Stimulated activated naive CD8-positive, alpha-beta T cell treated with anti-CD3 and anti-CD28 coated beads, Interleukin-15, amount 100 ng/mL, for 72 hours (primary cell): ENCODE results near the gene SLC35F6.

Experiments
- ATAC-seq: fragments of 150-1000 bp; cut with Tn5 transposase; 2 replicates; pipeline ENCODE4 v1.10.0; 2021; ENCODE audit warnings: mild to moderate bottlenecking, moderate library complexity
- DNase-seq, 2 donors: peaks; one replicate each; pipeline ENCODE4 v3.0.0; 2021 to 2022
- H3K27ac Mint-ChIP-seq, 2 donors: one replicate each; pipeline ENCODE4 v1.8.0; 2022; ENCODE audit warnings: mild to moderate bottlenecking in 2 of 2, mixed read lengths in 2 of 2, moderate library complexity in 2 of 2
- H3K27me3 Mint-ChIP-seq: one replicate; pipeline ENCODE4 v1.8.0; 2022; ENCODE audit warnings: mixed read lengths
- H3K4me1 Mint-ChIP-seq: one replicate; pipeline ENCODE4 v1.8.0; 2022; ENCODE audit warnings: mild to moderate bottlenecking, mixed read lengths
- H3K4me3 Mint-ChIP-seq, 2 donors: one replicate each; pipeline ENCODE4 v1.8.0; 2022; ENCODE audit warnings: mild to moderate bottlenecking in 2 of 2, mixed read lengths in 2 of 2, moderate library complexity in 1 of 2
- H3K9me3 Mint-ChIP-seq, 2 donors: one replicate each; pipeline ENCODE4 v1.8.0; 2022; ENCODE audit warnings: mixed read lengths in 2 of 2

The SLC35F6 gene, protein sequence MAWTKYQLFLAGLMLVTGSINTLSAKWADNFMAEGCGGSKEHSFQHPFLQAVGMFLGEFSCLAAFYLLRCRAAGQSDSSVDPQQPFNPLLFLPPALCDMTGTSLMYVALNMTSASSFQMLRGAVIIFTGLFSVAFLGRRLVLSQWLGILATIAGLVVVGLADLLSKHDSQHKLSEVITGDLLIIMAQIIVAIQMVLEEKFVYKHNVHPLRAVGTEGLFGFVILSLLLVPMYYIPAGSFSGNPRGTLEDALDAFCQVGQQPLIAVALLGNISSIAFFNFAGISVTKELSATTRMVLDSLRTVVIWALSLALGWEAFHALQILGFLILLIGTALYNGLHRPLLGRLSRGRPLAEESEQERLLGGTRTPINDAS

DNA sequence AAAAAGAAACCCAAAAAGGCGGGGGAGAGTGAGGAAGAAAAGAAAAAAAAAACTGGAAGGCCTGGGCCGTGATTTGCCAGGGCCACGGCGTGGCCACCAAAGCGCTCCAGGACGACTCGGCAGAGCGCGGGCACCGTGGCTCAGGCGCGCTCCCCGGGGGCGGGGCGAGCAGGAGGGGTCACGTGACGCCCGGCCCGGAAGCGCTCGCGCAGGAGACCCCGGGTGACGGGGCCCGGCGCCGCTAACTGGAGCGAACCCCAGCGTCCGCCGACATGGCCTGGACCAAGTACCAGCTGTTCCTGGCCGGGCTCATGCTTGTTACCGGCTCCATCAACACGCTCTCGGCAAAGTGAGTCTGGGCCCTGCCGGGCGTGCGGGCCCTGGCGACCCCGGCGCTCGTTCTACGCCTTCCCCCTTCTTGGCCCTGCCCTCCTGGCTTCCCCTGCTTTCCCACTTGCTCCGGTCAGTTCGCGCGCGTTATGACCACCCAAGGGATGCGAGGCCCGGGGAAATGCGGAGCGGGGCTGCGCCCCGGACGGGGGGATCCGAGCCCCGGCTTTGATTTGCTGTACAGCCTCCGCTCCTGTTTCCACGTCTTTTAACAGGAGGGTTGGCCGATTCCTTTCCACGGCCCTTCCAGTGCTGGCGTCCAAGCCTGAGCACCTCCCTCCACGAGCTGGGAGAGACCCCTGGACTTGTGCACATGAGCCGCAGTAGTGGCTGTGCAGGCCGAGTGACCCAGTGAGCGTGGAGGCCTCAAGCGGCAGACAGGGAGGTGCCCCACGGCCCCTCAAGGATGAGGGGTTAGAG is at the start of gene SLC35F6:
SLC35F6 (plus strand) TSS at position 207 of the 810 bp plus-strand sequence; CDS start at position 273, 66 bp downstream.
- ATAC-seq, result peak; percentile 95
- peak within 1 kb of the TSS; percentile 80 to 97 for H3K27ac Mint-ChIP-seq
- H3K4me1 Mint-ChIP-seq, result peaks cover 39% of the 10 kb centered on the region
- no peaks in the 10 kb centered on the region for H3K9me3 Mint-ChIP-seq
- no peaks in the 10 kb centered on the region for H3K27me3 Mint-ChIP-seq
- peak within 1 kb of the TSS; percentile 86 to 95 for H3K4me3 Mint-ChIP-seq
- peak; percentile 82 to 85 for DNase-seq

DNA sequence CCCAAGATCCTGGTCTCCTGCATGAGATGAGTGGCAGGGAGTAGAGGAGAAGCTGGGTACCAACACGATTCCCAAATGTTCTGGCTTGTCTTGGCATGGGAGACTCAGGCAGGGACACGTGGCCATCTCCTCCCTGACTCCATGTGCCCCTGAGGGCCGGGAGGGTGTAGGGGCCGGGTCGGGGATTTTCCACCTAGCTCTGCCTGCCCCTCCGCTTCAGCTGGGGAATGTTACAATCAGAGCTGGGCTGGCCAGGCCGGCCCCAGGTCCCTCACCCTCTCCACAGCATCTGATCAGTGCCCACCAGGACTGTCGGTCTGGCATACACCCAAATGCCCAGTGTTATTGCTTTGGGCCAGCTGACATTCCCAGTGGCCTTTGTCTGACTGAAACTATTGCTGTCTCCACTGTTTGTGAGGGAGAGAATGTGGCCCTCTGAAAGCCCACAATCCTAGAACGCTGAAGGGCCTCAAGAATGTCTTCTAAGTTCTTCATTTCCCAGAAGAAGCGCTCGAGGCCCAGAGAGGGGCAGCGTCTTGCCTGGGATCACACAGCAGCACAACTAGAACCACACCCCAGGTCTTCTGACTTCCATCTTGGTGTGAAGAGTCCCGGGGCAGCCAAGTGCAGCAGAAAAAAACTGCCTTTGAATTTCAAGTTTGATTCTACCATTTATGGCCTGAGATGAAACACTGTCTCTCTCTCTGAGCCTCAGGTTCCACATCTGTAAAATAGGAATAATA is 48.4 kb upstream of the SLC35F6 start:
- Mint-ChIP-seq H3K27ac (no peak overlapping the region), H3K4me3 (no peak overlapping the region), H3K4me1 (no peaks in the 10 kb centered on the region), H3K9me3 (no peaks in the 10 kb centered on the region), H3K27me3 (no peaks in the 10 kb centered on the region)
- ATAC-seq, result no peak
- DNase-seq, result no peak

DNA sequence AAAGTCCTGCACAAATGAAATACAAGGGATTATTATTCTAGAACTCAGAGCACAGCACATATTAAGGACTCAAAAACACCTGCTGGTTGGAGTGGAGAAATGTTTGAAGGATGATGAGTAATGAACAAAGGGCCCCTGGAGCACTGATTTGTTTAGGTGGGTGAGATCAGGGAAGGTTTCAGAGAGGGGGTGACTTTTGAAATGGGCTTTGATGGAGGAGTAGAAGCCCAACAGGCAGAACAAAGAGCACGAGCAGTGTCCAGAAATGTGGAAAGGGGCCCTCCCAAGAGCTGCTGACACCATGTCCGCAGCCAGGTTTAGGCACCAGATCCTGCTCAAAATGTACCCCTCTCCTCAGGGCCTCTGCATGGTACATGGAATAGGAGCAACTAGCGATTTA is 47.7 kb upstream of the SLC35F6 start:
- Mint-ChIP-seq H3K27me3 (no peaks in the 10 kb centered on the region), H3K4me1 (no peaks in the 10 kb centered on the region), H3K4me3 (no peak overlapping the region), H3K9me3 (no peaks in the 10 kb centered on the region), H3K27ac (no peak overlapping the region)
- ATAC-seq, result no peak
- DNase-seq, result no peak

GRCh38 chr2:26716769-26717168 is 47.3 kb upstream of the SLC35F6 start:
- Mint-ChIP-seq H3K9me3 (no peaks in the 10 kb centered on the region), H3K27me3 (no peaks in the 10 kb centered on the region), H3K27ac (no peak overlapping the region), H3K4me3 (no peak overlapping the region), H3K4me1 (no peaks in the 10 kb centered on the region)
- ATAC-seq (no peak), DNase-seq (no peak)

DNA sequence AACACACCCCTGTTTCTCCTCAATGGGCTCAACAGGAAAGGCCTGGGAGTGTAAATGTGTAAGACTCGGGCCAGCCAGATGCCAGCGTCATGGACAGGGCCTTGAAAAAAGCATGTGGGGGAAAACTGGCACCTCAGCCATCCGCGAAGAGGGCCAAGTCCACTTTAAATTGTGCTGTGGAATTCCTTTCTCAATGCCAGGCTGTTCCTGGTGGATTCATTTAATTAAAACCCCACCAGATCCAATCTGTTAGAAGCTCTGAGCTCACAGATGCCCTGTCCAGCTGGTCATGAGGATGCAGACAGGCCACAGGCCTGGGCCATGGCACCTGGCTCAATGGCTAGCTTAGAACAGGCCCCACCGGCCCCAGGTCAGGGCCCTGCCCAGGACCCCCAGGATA is 46.7 kb upstream of the SLC35F6 start:
- Mint-ChIP-seq H3K4me1 (no peaks in the 10 kb centered on the region), H3K27ac (no peak overlapping the region), H3K9me3 (no peaks in the 10 kb centered on the region), H3K4me3 (no peak overlapping the region), H3K27me3 (no peaks in the 10 kb centered on the region)
- ATAC-seq, result no peak
- no peak for DNase-seq

DNA sequence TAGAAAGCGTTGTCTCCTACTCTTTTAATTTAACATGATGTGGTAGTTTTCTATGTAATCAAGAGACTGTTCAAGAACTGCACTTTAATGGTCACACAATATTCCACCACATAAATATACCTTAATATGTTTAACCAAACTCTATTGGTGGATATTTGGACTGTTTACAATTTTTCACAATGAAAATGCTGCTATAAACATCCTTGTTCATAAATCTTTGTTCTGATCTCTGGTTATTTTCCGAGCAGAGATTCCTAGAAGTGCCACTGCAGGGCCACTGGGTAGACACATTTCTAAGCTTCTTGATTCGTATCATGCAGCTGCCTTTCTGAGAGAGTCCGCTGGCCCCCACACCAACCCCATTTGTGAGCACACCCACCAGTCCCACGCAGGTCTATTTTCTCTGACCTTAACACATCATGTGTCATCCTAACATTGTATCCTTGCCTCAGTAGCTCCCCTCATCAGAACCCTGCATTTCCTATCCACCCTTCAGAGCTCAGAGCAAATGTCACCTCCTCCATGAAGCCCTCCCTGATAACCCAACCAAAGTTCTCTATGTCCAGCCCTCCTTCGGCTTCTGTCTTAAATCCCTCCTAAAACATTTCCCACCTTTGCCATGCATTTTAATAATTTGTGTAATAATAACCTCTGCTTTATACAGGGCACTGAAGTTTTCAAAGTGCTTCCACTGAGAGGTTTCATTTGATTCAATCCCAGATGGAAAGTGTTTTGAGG is 45.0 kb upstream of the SLC35F6 start:
- Mint-ChIP-seq H3K9me3 (no peaks in the 10 kb centered on the region), H3K4me1 (no peaks in the 10 kb centered on the region), H3K27ac (no peak overlapping the region), H3K27me3 (no peaks in the 10 kb centered on the region), H3K4me3 (no peak overlapping the region)
- no peak for ATAC-seq
- no peak for DNase-seq

DNA sequence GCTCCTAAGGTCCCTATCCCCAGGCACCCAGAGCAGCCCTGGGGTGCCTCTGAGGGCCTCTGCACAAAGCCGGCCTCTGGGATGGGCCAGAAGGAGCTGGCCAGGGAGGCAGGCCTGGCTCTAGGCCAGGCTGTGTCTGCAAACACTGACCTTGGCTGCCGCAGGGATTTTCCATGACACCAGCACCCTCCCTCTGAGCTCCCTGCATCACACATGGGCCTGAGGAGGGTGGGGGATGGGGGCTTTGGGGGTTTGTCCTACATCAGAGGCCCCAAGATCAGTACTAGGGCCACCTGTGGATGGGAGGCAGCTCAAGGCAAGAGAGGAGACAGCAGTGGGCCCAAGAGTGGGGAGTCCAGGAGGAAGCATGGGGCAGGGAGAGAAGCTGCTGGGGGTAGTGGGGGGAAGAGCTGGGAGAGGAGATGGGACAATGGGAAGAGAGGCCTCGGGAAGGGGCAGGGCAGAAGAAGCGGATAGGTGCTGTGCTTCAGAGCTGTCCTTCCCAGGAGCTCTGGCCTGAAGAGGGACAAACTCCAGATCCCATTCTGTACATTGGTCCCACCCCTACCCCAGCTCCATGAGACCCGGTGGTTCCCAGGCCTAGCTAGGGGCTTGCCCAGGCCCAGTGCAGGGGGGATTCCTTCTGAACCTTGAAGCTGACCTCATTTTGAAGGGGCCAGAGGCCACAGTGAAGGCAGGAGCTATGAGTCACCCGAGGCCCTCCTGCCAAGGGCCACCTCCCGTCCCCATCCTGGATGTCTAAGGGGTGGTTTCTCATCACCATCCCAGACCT is 43.6 kb upstream of the SLC35F6 start:
- H3K4me1 Mint-ChIP-seq, result no peaks in the 10 kb centered on the region

GRCh38 chr2:26721115-26722032 is 42.7 kb upstream of the SLC35F6 start:
- H3K4me1 Mint-ChIP-seq, result no peaks in the 10 kb centered on the region
- no peak for ATAC-seq

More for the DNA sequence above, 43.6 kb upstream of the SLC35F6 start:
- H3K27ac Mint-ChIP-seq, result peak overlapping the region in 1 of 2 donors; percentile 32
- no peak for DNase-seq
- no peaks in the 10 kb centered on the region for H3K27me3 Mint-ChIP-seq
- ATAC-seq, result no peak
- H3K9me3 Mint-ChIP-seq, result no peaks in the 10 kb centered on the region
- no peak overlapping the region for H3K4me3 Mint-ChIP-seq

DNA sequence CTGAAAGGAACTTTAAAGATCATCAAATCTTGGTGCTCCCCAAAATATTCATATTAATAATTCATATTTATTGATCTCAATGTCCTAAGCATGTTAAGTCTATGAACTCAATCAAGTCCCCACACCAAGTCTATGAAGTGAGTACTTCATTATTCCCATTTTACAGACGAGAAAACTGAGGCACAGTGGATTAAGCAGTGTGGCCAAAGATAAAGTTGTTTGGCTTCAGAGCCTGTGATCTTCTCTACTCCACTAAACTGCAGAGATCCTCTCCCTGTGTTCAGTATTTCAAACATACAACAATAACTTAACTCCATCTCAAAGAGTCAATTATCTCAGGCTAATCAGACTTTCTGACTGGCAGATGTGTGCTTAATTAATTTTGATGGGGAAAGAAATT is 41.8 kb upstream of the SLC35F6 start:
- no peak for DNase-seq
- no peaks in the 10 kb centered on the region for H3K4me1 Mint-ChIP-seq
- ATAC-seq, result no peak
- peaks cover 4% of the 10 kb centered on the region for H3K27me3 Mint-ChIP-seq
- H3K4me3 Mint-ChIP-seq, result no peak overlapping the region
- no peaks in the 10 kb centered on the region for H3K9me3 Mint-ChIP-seq
- H3K27ac Mint-ChIP-seq, result no peak overlapping the region

More at GRCh38 chr2:26721115-26722032, 42.7 kb upstream of the SLC35F6 start:
- peak overlapping the region; percentile 32 to 42 for H3K27ac Mint-ChIP-seq
- no peak for DNase-seq
- H3K9me3 Mint-ChIP-seq, result no peaks in the 10 kb centered on the region
- H3K27me3 Mint-ChIP-seq, result no peaks in the 10 kb centered on the region
- no peak overlapping the region for H3K4me3 Mint-ChIP-seq

DNA sequence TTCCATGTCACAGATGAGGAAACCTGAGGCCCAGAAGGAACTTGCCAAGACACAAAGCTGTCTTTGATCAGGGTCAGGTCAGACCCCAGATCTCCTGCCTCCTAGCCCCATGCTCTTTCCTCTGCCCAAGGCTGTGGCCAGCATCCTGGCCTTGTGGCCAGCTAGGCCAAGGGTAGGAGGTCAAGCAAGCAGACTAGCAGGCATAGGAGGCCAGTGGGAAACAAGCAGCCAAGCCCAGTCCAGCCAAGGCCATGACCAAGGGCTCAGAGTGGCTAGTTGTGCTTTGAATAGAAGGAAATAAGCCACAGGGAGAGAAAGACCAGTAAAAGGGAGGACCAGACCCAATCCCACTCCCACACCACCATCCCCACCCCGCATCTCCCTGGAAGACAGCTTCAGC is 41.2 kb upstream of the SLC35F6 start:
- no peaks in the 10 kb centered on the region for H3K4me1 Mint-ChIP-seq
- no peak for DNase-seq
- H3K27ac Mint-ChIP-seq, result peak overlapping the region in 1 of 2 donors; percentile 22
- H3K9me3 Mint-ChIP-seq, result no peaks in the 10 kb centered on the region
- no peak overlapping the region for H3K4me3 Mint-ChIP-seq
- peaks cover 10% of the 10 kb centered on the region for H3K27me3 Mint-ChIP-seq
- no peak for ATAC-seq

GRCh38 chr2:26723475-26723874 is 40.6 kb upstream of the SLC35F6 start:
- H3K9me3 Mint-ChIP-seq, result no peaks in the 10 kb centered on the region
- ATAC-seq (no peak), DNase-seq (no peak)
- no peak overlapping the region for H3K4me3 Mint-ChIP-seq
- H3K27me3 Mint-ChIP-seq, result peaks cover 14% of the 10 kb centered on the region
- no peaks in the 10 kb centered on the region for H3K4me1 Mint-ChIP-seq
- no peak overlapping the region for H3K27ac Mint-ChIP-seq

GRCh38 chr2:26723991-26724750 is 39.9 kb upstream of the SLC35F6 start:
- ATAC-seq (no peak), DNase-seq (no peak)
- H3K9me3 Mint-ChIP-seq, result no peaks in the 10 kb centered on the region
- H3K4me1 Mint-ChIP-seq, result no peaks in the 10 kb centered on the region
- H3K27me3 Mint-ChIP-seq, result peaks cover 21% of the 10 kb centered on the region
- H3K27ac Mint-ChIP-seq, result no peak overlapping the region
- H3K4me3 Mint-ChIP-seq, result no peak overlapping the region
